ENCODE results near the gene CCDC6. TPM values are rescaled to one million over a fixed set of nuclear protein-coding genes. Genes with fewer than 3 reads are reported as not detected.
A peak's percentile ranks its signal among the peaks of the same experiment; 100 is the strongest.

Gene CCDC6
- total RNA-seq, 3 donors from 2014 or later (not counting 1 experiment from before 2014, with no cell fraction given), result 19.7 to 23.4 (median 20.8) TPM

- ATAC-seq (no peak), DNase-seq (no peak)
- peaks cover 35 to 36% of the 10 kb centered on the region in 2 donors for H3K4me1 Mint-ChIP-seq
- peaks cover 15% of the 10 kb centered on the region for H3K36me3 Mint-ChIP-seq
- no peaks in the 10 kb centered on the region for H3K4me1 ChIP-seq (ENCODE audit: control insufficient read depth, insufficient read depth, low read length)
- 80% methylated on average over 4 of the region's 5 CpGs for WGBS (ENCODE audit: insufficient coverage)
- H3K27ac ChIP-seq (ENCODE audit: low read length), result no peak overlapping the region
- H3K4me3 ChIP-seq (ENCODE audit: low read length), result no peak overlapping the region
- no peaks in the 10 kb centered on the region for H3K9me3 Mint-ChIP-seq
- no peak overlapping the region for H3K4me3 Mint-ChIP-seq
- H3K9me3 ChIP-seq (ENCODE audit: control insufficient read depth, insufficient read depth, low read length), result no peaks in the 10 kb centered on the region
- no peaks in the 10 kb centered on the region for H3K27me3 ChIP-seq (ENCODE audit: control insufficient read depth, insufficient read depth, low read length)
- intact Hi-C loops (cut with micrococcal nuclease), result no loop called here
- peak overlapping the region; percentile 42 to 50 for H3K27ac Mint-ChIP-seq
- H3K27me3 Mint-ChIP-seq (ENCODE audit: low read depth in 2 of 2), result no peaks in the 10 kb centered on the region
- TF ChIP-seq CTCF (IDR thresholded peaks at IDR 0.05), result no peak
- peaks cover 16% of the 10 kb centered on the region for H3K36me3 ChIP-seq (ENCODE audit: control insufficient read depth, insufficient read depth, low read length)
These were observed 74.5 kb downstream of the CCDC6 start for GRCh38 chr10:59831658-59832503.

DNA sequence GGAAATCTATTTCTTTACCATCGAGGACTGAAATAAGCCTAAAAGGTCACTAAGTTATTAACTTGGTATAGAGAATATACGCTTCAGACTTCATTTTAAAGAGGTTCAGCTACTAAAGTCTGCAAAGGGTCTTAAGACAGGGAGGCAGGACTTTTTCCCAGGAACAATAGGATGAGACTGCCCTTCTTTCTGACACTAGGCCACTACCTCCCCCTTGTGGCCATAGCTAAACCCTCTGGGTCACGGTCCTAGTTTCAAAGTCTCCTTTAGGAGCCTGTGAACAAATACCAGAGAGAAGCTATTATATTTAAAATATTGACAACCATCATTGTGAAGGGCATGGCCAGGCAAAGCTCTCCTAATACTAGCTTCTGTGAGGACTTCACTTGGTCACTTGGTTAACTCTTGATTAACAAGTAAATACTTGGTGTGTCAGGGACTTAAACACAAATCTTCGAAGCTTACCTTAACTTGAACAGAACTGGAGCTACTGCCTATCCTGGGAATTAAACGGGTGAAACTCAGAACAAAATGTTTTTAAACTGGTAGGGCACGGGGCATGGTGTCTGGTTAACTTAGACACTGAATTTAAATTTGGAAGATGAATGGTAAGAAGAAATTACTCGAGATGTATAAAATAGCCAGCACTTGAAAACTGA is 75.6 kb downstream of the CCDC6 start:
- Histone ChIP-seq H3K27ac (ENCODE audit: low read length) (no peak overlapping the region), H3K4me3 (ENCODE audit: low read length) (no peak overlapping the region), H3K27me3 (ENCODE audit: control insufficient read depth, insufficient read depth, low read length) (no peaks in the 10 kb centered on the region), H3K4me1 (ENCODE audit: control insufficient read depth, insufficient read depth, low read length) (peaks cover 3% of the 10 kb centered on the region), H3K9me3 (ENCODE audit: control insufficient read depth, insufficient read depth, low read length) (no peaks in the 10 kb centered on the region), H3K36me3 (ENCODE audit: control insufficient read depth, insufficient read depth, low read length) (peaks cover 16% of the 10 kb centered on the region)
- Mint-ChIP-seq H3K27me3 (ENCODE audit: low read depth in 2 of 2) (no peaks in the 10 kb centered on the region), H3K9me3 (no peaks in the 10 kb centered on the region), H3K4me1 (peaks cover 46 to 47% of the 10 kb centered on the region in 2 donors), H3K36me3 (peaks cover 15% of the 10 kb centered on the region), H3K27ac (peak overlapping the region in 1 of 2 donors; percentile 42), H3K4me3 (no peak overlapping the region)
- 79% methylated on average over 7 of the region's 7 CpGs for WGBS (ENCODE audit: insufficient coverage)
- TF ChIP-seq CTCF (IDR thresholded peaks at IDR 0.05), result peak; percentile 62
- peak in 1 of 2 donors; percentile 47 for DNase-seq
- intact Hi-C loops (cut with micrococcal nuclease), result no loop called here
- peak in 1 of 3 donors; percentile 59 for ATAC-seq

DNA sequence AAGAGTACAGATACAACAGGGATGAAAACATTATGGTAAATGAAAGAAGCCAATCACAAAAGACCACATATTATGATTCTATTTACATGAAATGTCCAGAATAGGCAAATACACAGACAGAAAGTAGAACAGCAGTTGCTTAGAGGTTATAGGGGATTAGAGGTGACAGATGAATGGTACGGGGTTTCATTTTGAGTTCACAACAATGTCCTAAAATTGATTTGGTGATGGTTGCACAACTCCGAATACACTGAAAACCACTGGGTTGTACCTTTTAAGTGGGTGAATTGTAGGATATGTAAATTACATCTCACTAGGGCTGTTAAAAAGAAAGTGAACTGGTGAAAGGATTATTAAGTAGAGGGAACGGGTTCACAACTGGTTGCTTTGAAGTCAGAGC is 76.8 kb downstream of the CCDC6 start:
- peaks cover 41 to 42% of the 10 kb centered on the region in 2 donors for H3K4me1 Mint-ChIP-seq
- Histone ChIP-seq H3K4me1 (ENCODE audit: control insufficient read depth, insufficient read depth, low read length) (peaks cover 3% of the 10 kb centered on the region), H3K36me3 (ENCODE audit: control insufficient read depth, insufficient read depth, low read length) (peaks cover 16% of the 10 kb centered on the region), H3K27me3 (ENCODE audit: control insufficient read depth, insufficient read depth, low read length) (no peaks in the 10 kb centered on the region), H3K4me3 (ENCODE audit: low read length) (no peak overlapping the region), H3K9me3 (ENCODE audit: control insufficient read depth, insufficient read depth, low read length) (no peaks in the 10 kb centered on the region), H3K27ac (ENCODE audit: low read length) (no peak overlapping the region)
- no peaks in the 10 kb centered on the region for H3K9me3 Mint-ChIP-seq
- H3K4me3 Mint-ChIP-seq, result no peak overlapping the region
- no peak for TF ChIP-seq CTCF (IDR thresholded peaks at IDR 0.05)
- H3K36me3 Mint-ChIP-seq, result peaks cover 15% of the 10 kb centered on the region
- no peak for DNase-seq
- 94% methylated on average over 3 of the region's 3 CpGs for WGBS (ENCODE audit: insufficient coverage)
- ATAC-seq, result no peak
- intact Hi-C loops (cut with micrococcal nuclease), result no loop called here
- H3K27ac Mint-ChIP-seq, result no peak overlapping the region
- H3K27me3 Mint-ChIP-seq (ENCODE audit: low read depth in 2 of 2), result no peaks in the 10 kb centered on the region

Data from natural killer cell (primary cell).